GM19438 (cell line): Measurements from ENCODE around the gene KLHL36.
A peak's percentile ranks its signal among the peaks of the same experiment; 100 is the strongest.

Experiments used
- ATAC-seq: cut with Tn5 transposase; IDR thresholded peaks from one replicate; pipeline ENCODE4 v1.9.1; 2021; ENCODE audit warnings: low read depth; ENCODE audit not compliant: unreplicated experiment

KLHL36 gene

GRCh38 chr16:84647828-84648594 is at the start of gene KLHL36:
Gene KLHL36, plus strand, starts transcription at chr16:84648511. Its CDS starts 2,357 bp downstream, at chr16:84650868.
- peak; percentile 80 for ATAC-seq

- ATAC-seq: no peak
Observed at GRCh38 chr16:84599521-84600202, 48.6 kb upstream of the KLHL36 start.

DNA sequence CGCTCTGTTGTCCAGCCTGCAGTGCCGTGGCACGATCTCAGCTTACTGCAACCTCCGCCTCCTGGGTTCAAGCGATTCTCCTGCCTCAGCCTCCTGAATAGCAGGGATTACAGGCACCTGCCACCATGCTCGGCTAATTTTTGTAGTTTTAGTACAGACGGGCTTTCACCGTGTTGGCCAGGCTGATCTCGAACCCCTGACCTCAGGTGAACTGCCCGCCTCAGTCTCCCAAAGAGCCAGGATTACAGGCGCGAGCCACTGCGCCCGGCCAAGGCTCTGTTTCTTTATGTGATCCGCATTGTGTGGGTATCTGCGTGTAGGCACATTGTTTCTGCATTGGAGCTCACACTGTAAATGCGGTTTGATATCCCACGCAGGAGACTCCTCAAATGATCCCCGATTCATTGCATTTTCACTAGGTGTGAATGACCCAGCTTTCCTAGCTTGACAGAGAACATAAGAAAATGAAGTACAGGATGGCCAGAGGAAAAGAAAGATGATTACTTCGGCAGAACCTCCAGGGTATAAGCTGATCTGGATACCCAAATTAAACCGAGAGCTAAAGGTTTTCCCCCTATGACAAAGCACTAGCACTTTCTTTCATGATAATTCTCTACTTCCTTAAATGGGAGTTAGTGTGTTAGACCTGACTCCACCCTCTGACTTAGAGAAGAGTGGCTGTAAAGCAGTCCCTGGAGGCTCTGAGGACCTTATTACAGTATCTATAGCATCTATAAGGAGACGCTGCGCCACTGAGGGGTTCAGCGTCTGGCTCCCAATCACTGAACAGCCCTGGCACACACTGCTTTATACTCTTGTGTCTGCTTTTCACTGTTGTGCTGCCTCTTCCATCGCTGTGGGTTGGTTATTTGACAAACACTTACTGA is 47.7 kb upstream of the KLHL36 start:
- peak; percentile 63 for ATAC-seq

DNA sequence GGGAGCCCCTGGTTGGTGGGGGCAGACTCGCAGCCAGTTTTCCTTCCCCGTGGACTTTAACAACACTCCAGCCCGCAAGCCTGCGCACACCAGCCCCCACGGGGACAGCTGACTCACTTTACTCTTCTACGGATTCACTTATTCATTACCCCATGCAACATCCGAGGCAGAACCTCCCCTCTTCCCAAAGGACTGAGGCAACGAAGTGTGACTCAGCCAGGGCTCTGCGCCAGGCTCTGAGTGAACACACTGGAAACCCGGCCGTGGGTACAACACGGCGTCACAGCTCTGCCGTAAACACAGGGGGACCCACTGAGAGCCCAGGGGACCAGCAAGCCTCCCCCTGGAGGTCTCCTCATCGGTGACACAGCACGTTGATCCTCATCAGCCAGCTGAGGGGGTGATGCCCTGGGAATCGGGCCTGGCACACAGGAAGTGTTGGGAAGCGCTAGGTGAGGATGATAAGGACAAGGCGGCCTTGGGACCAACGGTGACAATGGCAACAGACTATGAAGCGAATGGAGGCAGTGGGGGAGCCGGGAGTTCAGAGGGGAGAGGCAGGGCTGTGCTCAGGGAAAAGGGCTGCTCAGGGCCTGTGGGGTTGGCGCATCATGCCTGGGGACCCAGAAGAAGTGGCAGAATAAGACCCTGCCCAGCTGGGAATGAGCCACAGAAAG is 45.0 kb upstream of the KLHL36 start:
- no peak for ATAC-seq

DNA sequence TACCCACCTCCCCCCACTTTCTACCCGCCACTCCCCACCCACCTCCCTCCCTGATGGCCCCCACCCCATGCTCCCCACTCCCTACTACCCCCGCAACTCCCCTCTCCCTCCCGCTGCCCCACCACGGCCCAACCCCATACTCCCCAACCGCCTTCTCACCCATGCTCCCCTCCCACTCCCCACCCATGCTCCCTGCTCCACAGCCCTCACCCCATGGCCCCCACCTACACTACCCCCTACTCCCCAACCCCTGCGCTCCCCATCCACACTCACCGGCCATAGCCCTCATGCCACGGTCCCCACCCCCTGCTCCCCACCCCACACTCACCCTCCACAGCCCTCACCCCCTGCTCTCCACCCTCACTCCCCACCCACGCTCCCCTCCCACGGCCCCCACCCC is 44.4 kb upstream of the KLHL36 start:
- no peak for ATAC-seq

GRCh38 chr16:84604477-84605013 is 43.8 kb upstream of the KLHL36 start:
- no peak for ATAC-seq

DNA sequence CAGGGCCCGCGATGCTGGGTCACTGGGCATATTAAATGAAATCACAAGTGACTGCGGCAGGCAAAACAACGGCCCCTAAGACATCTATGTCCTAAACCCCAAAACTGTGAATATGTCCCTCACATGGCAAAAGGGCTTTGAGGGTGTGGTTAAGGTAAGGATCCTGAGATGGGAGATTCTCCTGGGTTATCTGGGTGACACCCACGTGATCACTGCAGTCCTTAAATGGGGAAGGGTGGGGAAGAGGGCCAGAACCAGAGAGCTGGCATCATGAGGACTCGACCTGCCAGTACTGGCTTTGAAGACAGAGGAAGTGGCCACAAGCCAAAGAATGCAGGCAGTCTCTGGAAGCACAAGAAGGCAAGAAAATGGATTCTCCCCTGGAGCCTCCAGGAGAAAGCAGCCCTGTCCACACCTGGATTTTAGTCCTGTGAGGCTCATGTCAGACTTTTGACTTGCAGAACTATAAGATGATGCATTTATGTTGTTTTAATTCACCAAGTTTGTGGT is 42.9 kb upstream of the KLHL36 start:
- no peak for ATAC-seq

GRCh38 chr16:84606081-84606875 is 42.0 kb upstream of the KLHL36 start:
- ATAC-seq: no peak

DNA sequence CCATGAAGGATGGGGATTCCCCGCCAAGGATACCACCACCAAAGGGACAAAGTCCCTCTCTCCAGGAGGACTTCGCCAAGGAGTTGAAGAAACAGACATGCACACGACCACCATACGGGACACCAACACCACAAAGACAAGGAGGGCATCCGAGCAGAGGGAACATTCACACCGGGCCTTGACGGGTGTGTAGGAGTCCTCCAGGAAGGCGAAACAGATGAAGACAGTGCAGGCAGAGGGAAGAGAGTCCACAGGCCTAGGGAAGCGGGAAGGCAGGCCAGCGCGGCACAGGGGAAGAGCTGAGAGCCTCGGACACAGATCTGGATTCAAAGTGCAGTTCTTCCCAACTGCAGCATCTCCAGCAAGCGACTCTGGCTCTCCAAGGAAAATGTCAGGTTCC is 41.2 kb upstream of the KLHL36 start:
- ATAC-seq: no peak

- peak; percentile 48 for ATAC-seq
Observed at GRCh38 chr16:84607694-84608093, 40.6 kb upstream of the KLHL36 start.

GRCh38 chr16:84608282-84608681 is 40.0 kb upstream of the KLHL36 start:
- no peak for ATAC-seq

DNA sequence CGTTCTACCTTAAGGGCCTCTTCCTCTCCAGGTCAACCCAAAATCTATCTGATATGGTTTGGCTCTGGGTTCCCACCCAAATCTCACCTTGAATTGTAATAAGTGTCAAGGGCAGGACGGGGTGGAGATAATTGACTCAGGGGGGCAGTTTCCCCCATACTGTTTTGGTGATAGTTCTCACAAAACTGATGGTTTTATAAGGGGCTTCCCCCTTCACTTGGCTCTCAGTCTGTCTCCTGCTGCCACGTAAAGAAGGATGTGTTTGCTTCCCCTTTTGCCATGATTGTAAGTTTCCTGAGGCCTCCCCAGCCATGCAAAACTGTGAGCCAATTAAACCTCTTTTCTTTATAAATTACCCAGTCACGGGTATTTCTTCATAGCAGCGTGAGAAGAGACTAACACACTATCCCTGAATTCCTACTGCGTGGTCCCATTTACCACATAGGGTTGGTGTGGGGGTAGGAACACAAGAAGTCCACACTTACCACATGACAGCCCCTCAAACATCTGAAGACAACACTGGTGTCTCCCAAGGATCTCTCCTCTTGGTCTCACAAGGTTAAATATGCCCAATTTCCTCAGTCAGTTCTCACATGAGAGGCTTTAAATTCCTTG is 38.6 kb upstream of the KLHL36 start:
- ATAC-seq: no peak

DNA sequence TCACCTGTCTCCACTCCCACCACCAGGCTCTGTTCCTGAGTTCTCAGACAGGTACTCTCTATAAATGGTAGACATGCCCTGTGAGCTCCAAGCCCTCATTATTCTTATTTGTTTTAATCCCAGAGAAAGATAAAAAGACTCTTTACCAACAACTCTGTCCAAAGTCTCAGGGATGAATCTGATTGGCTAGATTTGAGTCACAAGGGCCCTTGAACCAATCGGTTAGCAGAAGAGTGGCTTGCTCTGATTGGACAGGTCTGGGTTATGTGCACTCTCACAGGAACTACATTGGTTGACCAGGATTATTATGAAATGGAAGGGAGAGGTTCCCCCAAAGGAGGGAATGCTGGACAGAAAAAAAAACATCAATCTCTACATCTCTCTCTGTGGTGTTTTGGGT is 37.9 kb upstream of the KLHL36 start:
- ATAC-seq: no peak

- no peak for ATAC-seq
Observed at GRCh38 chr16:84611041-84611440, 37.3 kb upstream of the KLHL36 start.

DNA sequence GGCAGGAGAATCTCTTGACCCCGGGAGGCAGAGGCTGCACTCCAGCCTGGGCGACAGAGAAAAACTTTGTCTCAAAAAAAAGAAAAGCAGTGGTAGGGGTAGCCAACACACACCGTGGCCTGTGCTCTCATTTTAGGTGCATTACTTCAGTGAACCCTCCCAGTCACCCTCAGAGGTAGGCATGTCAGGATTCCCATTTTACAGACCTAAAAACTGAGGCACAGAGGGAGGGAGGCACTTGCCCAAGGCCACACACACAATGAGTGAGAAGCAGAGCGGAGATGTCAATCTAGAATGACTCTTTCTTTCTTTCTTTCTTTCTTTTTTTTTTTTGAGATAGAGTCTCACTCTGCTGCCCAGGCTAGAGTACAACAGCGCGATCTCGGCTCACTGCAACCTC is 35.6 kb upstream of the KLHL36 start:
- ATAC-seq: no peak

GRCh38 chr16:84613408-84614072 is 34.8 kb upstream of the KLHL36 start:
- ATAC-seq: no peak

- no peak for ATAC-seq
Observed at GRCh38 chr16:84614073-84614459, 34.2 kb upstream of the KLHL36 start.

DNA sequence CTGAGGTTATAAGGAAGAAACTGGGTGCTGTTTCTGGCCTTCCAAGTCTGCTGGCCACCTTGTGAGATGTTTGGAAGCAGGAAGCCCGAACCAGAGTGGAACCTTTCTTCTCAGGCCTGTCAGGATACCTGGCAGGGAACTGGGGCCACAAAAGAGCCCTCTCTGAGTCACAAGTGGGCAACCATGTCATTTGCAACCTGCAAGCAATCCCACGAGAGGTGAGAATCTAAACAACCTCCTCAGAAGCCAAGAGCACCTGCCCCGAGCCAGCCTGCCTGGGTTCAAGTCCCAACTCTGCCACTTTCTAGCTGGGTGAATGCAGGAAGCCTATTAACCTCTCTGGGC is 33.7 kb upstream of the KLHL36 start:
- no peak for ATAC-seq
